Neural cell (in vitro differentiated cells): ENCODE results near the gene NRBF2. TPM values are rescaled to one million over a fixed set of nuclear protein-coding genes. Genes with fewer than 3 reads are reported as not detected.

Source experiments
- H2AFZ ChIP-seq: fragments of 200-600, 300-800 bp; sonication (generic), shearing (Covaris generic); 2 replicates; pipeline ENCODE4 v1.6.0; 2014; ENCODE audit warnings: low read depth, mild to moderate bottlenecking, antibody characterized with exemption, low read length, moderate library complexity
- H3F3A ChIP-seq: fragments of 200-600 bp; shearing (Covaris generic); 2 replicates; pipeline ENCODE4 v1.6.1; 2016; ENCODE audit warnings: mild to moderate bottlenecking, moderate library complexity, mixed read lengths, antibody characterized with exemption, low read length; ENCODE audit not compliant: insufficient read depth, poor library complexity, severe bottlenecking
- H3K27ac ChIP-seq: fragments of 200-600, 300-800 bp; sonication (generic), shearing (Covaris generic); 2 replicates; pipeline ENCODE4 v1.5.1; 2014; ENCODE audit warnings: mild to moderate bottlenecking, low read length, moderate library complexity
- H3K27me3 ChIP-seq: fragments of 300-800, 200-600 bp; sonication (generic), shearing (Covaris generic); 2 replicates; pipeline ENCODE4 v1.6.0; 2014; ENCODE audit warnings: mild to moderate bottlenecking, low read depth, low read length, moderate library complexity; ENCODE audit not compliant: insufficient read depth
- H3K36me3 ChIP-seq: fragments of 300-800, 200-600 bp; sonication (generic), shearing (Covaris generic); 2 replicates; pipeline ENCODE4 v1.5.1; 2014; ENCODE audit warnings: mild to moderate bottlenecking, antibody characterized with exemption, low read length, moderate library complexity; ENCODE audit not compliant: insufficient read depth
- H3K4me2 ChIP-seq: fragments of 300-800, 200-600 bp; sonication (generic), shearing (Covaris generic); 2 replicates; pipeline ENCODE4 v1.6.0; 2014; ENCODE audit warnings: mild to moderate bottlenecking, low read length
- H3K4me3 ChIP-seq: fragments of 300-800, 200-600 bp; sonication (generic), shearing (Covaris generic); 2 replicates; pipeline ENCODE4 v1.5.1; 2014; ENCODE audit warnings: mild to moderate bottlenecking, low read length, moderate library complexity
- H3K79me2 ChIP-seq: fragments of 200-600 bp; shearing (Covaris generic); replicated peaks from 2 replicates; pipeline ENCODE4 v1.6.0; 2014; ENCODE audit warnings: mild to moderate bottlenecking, low read length, moderate library complexity; ENCODE audit not compliant: insufficient read depth
- H3K9ac ChIP-seq: fragments of 300-800, 200-600 bp; sonication (generic), shearing (Covaris generic); 2 replicates; pipeline ENCODE4 v1.6.1; 2016; ENCODE audit warnings: mild to moderate bottlenecking, low read length, mixed read lengths
- H3K9me2 ChIP-seq: fragments of 200-600 bp; shearing (Covaris generic); 2 replicates; pipeline ENCODE4 v1.6.1; 2016; ENCODE audit warnings: mild to moderate bottlenecking, low read length, mixed read lengths; ENCODE audit not compliant: insufficient read depth
- H3K9me3 ChIP-seq: fragments of 200-600, 300-800 bp; sonication (generic), shearing (Covaris generic); 2 replicates; pipeline ENCODE4 v1.6.1; 2016; ENCODE audit warnings: mild to moderate bottlenecking, mixed run types, low read length, moderate library complexity, mixed read lengths
- H4K20me1 ChIP-seq: fragments of 200-600 bp; shearing (Covaris generic); 2 replicates; pipeline ENCODE4 v1.6.1; 2016; ENCODE audit warnings: mild to moderate bottlenecking, mixed run types; ENCODE audit not compliant: insufficient read depth
- CTCF ChIP-seq: fragments of 450-650 bp; IDR thresholded peaks from 2 replicates; pipeline ENCODE4 v1.5.1; 2014; ENCODE audit warnings: antibody characterized with exemption, mild to moderate bottlenecking, moderate library complexity; ENCODE audit not compliant: poor library complexity, severe bottlenecking
- EP300 ChIP-seq: fragments of 450-650 bp; conservative IDR thresholded peaks from 2 replicates; pipeline ENCODE4 v1.6.1; 2014; ENCODE audit warnings: antibody characterized with exemption, mild to moderate bottlenecking, moderate library complexity; ENCODE audit not compliant: poor library complexity, severe bottlenecking
- EZH2 ChIP-seq: fragments of 200-600, 300-800 bp; shearing (Covaris generic), sonication (generic); IDR thresholded peaks from 2 replicates; pipeline ENCODE4 v1.6.1; 2014; ENCODE audit warnings: antibody characterized with exemption, low read length, borderline replicate concordance, mild to moderate bottlenecking; ENCODE audit not compliant: insufficient read depth, poor library complexity, severe bottlenecking
- MXI1 ChIP-seq: fragments of 450-650 bp; conservative IDR thresholded peaks from 2 replicates; pipeline ENCODE4 v1.6.1; 2014; ENCODE audit warnings: antibody characterized with exemption, mild to moderate bottlenecking; ENCODE audit not compliant: poor library complexity, severe bottlenecking
- POLR2AphosphoS5 ChIP-seq: IDR thresholded peaks from 2 replicates; pipeline ENCODE4 v1.6.1; 2012
- RAD21 ChIP-seq: fragments of 450-650 bp; conservative IDR thresholded peaks from 2 replicates; pipeline ENCODE4 v1.6.1; 2014; ENCODE audit warnings: antibody characterized with exemption, mild to moderate bottlenecking, moderate library complexity
- REST ChIP-seq: IDR thresholded peaks from 2 replicates; pipeline ENCODE4 v1.6.1; 2012; ENCODE audit warnings: borderline replicate concordance
- SMC3 ChIP-seq: fragments of 450-650 bp; conservative IDR thresholded peaks from 2 replicates; pipeline ENCODE4 v1.6.1; 2014; ENCODE audit warnings: antibody characterized with exemption, mild to moderate bottlenecking, moderate library complexity; ENCODE audit not compliant: poor library complexity
- TAF1 ChIP-seq: IDR thresholded peaks from 2 replicates; pipeline ENCODE4 v1.6.1; 2012; ENCODE audit warnings: low read depth
- polyA plus RNA-seq: library from polyadenylated mRNA; depleted of rRNA; stranded (reverse); fragments of >200 nt; gene quantifications from 2 replicates; pipeline ENCODE4 v1.2.3, GENCODE V29; 2014

NRBF2 gene
- polyA plus RNA-seq, 1 donor from 2014 or later: 32.7 TPM

- Histone ChIP-seq H3K79me2 (no peaks in the 10 kb centered on the region), H3F3A (no peaks in the 10 kb centered on the region), H3K9me2 (no peaks in the 10 kb centered on the region), H2AFZ (no peak overlapping the region), H3K27ac (no peak overlapping the region), H3K36me3 (peaks cover 5% of the 10 kb centered on the region), H3K9me3 (no peaks in the 10 kb centered on the region), H3K9ac (no peak overlapping the region), H4K20me1 (no peaks in the 10 kb centered on the region), H3K4me3 (no peak overlapping the region), H3K27me3 (no peaks in the 10 kb centered on the region), H3K4me2 (no peak overlapping the region)
- TF ChIP-seq POLR2AphosphoS5 (no peak), REST (no peak), TAF1 (no peak), MXI1 (no peak), RAD21 (no peak)
These were observed 66.6 kb downstream of the NRBF2 start for GRCh38 chr10:63199716-63200115.

GRCh38 chr10:63200431-63200830 is 67.3 kb downstream of the NRBF2 start:
- no peaks in the 10 kb centered on the region for H3K9me2 ChIP-seq
- no peak overlapping the region for H3K4me3 ChIP-seq
- H3K4me2 ChIP-seq: no peak overlapping the region
- no peaks in the 10 kb centered on the region for H4K20me1 ChIP-seq
- no peak overlapping the region for H3K9ac ChIP-seq
- H3K27ac ChIP-seq: no peak overlapping the region
- peaks cover 5% of the 10 kb centered on the region for H3K36me3 ChIP-seq
- no peak overlapping the region for H2AFZ ChIP-seq
- no peaks in the 10 kb centered on the region for H3K27me3 ChIP-seq
- no peaks in the 10 kb centered on the region for H3K79me2 ChIP-seq
- no peaks in the 10 kb centered on the region for H3F3A ChIP-seq
- no peaks in the 10 kb centered on the region for H3K9me3 ChIP-seq
- TF ChIP-seq EP300 (no peak), SMC3 (no peak), CTCF (no peak), RAD21 (no peak), MXI1 (no peak), EZH2 (no peak), TAF1 (no peak), POLR2AphosphoS5 (no peak)

GRCh38 chr10:63201118-63201517 is 68.0 kb downstream of the NRBF2 start:
- Histone ChIP-seq H3K9me3 (no peaks in the 10 kb centered on the region), H4K20me1 (no peaks in the 10 kb centered on the region), H2AFZ (no peak overlapping the region), H3F3A (no peaks in the 10 kb centered on the region), H3K36me3 (peaks cover 5% of the 10 kb centered on the region), H3K27ac (no peak overlapping the region), H3K79me2 (no peaks in the 10 kb centered on the region), H3K9me2 (no peaks in the 10 kb centered on the region), H3K27me3 (no peaks in the 10 kb centered on the region), H3K9ac (no peak overlapping the region), H3K4me2 (no peak overlapping the region), H3K4me3 (no peak overlapping the region)
- no peak for TF ChIP-seq CTCF
- no peak for TF ChIP-seq TAF1
- no peak for TF ChIP-seq EP300
- TF ChIP-seq SMC3: no peak
- no peak for TF ChIP-seq REST
- TF ChIP-seq EZH2: no peak
- no peak for TF ChIP-seq MXI1
- TF ChIP-seq POLR2AphosphoS5: no peak
- TF ChIP-seq RAD21: no peak
